Measurements from ENCODE around the gene MYMK. TPM values are rescaled to one million over a fixed set of nuclear protein-coding genes. Genes with fewer than 3 reads are reported as not detected.
"Not testable (repeated sequence)": the region's sequence is repeated elsewhere in the genome, so short reads cannot be mapped to it uniquely, and the experiment has no call there.

MYMK gene
- total and polyA plus RNA-seq, 8 donors = not detected

DNA sequence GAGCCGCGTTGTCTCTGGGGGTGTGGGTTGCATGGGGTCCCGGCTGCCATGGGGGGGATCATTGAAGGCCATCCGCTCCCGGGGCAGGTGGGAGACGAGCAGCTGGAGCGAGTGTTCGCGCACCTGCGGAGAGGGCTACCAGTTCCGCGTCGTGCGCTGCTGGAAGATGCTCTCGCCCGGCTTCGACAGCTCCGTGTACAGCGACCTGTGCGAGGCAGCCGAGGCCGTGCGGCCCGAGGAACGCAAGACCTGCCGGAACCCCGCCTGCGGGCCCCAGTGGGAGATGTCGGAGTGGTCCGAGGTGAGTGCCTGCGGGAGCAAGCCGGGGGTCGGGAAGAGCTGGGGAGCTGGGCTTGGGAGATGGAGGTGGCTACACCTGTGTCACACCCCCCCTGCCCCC, 43.4 kb upstream of the MYMK start:
- Histone ChIP-seq H3K4me1 (peaks cover 12 to 26% (median 17%) of the 10 kb centered on the region in 4 donors), H3K36me3 (no peaks in the 10 kb centered on the region), H3K9me3 (no peaks in the 10 kb centered on the region), H3K27me3 (no peaks in the 10 kb centered on the region), H3K27ac (no peak overlapping the region), H3K4me3 (no peak overlapping the region)
- intact Hi-C loops (cut with DNase I; ENCODE audit: low total_unique reads) = no loop called here
- 82 to 94% (median 89%) methylated on average over 32 to 33 of the region's 33 CpGs for WGBS, 5 donors
- no peak for DNase-seq
- TF ChIP-seq POLR2AphosphoS5 (IDR thresholded peaks at IDR 0.05) (no peak), POLR2A (IDR thresholded peaks at IDR 0.05) (no peak), EP300 (IDR thresholded peaks at IDR 0.05) (no peak)
- TF ChIP-seq, protein P1, sequence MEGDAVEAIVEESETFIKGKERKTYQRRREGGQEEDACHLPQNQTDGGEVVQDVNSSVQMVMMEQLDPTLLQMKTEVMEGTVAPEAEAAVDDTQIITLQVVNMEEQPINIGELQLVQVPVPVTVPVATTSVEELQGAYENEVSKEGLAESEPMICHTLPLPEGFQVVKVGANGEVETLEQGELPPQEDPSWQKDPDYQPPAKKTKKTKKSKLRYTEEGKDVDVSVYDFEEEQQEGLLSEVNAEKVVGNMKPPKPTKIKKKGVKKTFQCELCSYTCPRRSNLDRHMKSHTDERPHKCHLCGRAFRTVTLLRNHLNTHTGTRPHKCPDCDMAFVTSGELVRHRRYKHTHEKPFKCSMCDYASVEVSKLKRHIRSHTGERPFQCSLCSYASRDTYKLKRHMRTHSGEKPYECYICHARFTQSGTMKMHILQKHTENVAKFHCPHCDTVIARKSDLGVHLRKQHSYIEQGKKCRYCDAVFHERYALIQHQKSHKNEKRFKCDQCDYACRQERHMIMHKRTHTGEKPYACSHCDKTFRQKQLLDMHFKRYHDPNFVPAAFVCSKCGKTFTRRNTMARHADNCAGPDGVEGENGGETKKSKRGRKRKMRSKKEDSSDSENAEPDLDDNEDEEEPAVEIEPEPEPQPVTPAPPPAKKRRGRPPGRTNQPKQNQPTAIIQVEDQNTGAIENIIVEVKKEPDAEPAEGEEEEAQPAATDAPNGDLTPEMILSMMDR (IDR thresholded peaks at IDR 0.05) = no peak

DNA sequence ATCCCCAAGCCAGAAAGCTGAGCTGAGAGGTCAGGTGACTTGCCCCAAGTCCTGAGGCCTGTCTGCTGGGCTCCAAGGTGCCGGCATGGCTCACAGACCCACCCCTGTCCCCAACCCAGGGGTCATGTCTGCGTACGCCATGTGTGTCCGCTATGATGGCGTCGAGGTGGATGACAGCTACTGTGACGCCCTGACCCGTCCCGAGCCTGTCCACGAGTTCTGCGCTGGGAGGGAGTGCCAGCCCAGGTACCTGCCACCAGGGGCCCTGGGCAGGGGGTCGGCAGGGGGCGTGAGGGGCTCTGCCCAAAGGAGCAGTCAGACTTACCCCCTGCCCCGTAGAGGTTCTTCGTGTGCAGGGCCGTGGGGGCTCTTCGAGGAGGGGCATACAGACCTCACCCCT, 42.1 kb upstream of the MYMK start:
- Histone ChIP-seq H3K4me3 (no peak overlapping the region), H3K9me3 (no peaks in the 10 kb centered on the region), H3K36me3 (no peaks in the 10 kb centered on the region), H3K27ac (no peak overlapping the region), H3K27me3 (peaks cover 0 to 3% (median 0%) of the 10 kb centered on the region in 3 donors), H3K4me1 (peaks cover 6 to 17% (median 12%) of the 10 kb centered on the region in 4 donors)
- 83 to 97% (median 90%) methylated on average over 11 to 17 of the region's 17 CpGs for WGBS, 5 donors
- DNase-seq = no peak
- TF ChIP-seq POLR2A (IDR thresholded peaks at IDR 0.05) (no peak), POLR2AphosphoS5 (IDR thresholded peaks at IDR 0.05) (no peak), EP300 (IDR thresholded peaks at IDR 0.05) (no peak)
- intact Hi-C loops (cut with DNase I; ENCODE audit: low total_unique reads) = no loop called here

DNA sequence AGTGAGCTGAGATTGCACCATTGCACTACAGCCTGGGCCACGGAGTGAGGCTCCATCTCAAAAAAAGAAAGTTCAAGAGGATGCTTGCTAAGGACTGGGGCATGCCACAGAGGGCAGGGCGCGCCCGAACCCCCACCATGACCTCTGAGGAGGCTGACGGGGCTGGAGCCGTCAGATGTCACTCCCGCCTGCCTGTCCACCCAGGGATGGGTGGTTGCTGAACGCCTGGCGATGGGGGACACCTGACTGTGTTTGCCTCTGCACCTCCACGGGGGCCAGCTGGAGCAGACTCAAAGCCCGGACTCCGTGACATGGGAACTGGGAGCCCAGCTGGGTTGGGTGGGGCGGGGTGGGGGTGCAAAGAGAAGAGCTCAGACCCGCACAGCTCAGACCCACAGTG, 41.6 kb upstream of the MYMK start:
- H3K27ac ChIP-seq = no peak overlapping the region
- no peak overlapping the region for H3K4me3 ChIP-seq
- H3K4me1 ChIP-seq = peaks cover 6 to 17% (median 12%) of the 10 kb centered on the region in 4 donors
- intact Hi-C loops (cut with DNase I; ENCODE audit: low total_unique reads) = no loop called here
- WGBS, 5 donors = 78 to 87% (median 80%) methylated on average over 1 to 14 of the region's 14 CpGs
- no peaks in the 10 kb centered on the region for H3K9me3 ChIP-seq
- H3K36me3 ChIP-seq = no peaks in the 10 kb centered on the region
- DNase-seq = no peak
- H3K27me3 ChIP-seq = peaks cover 0 to 8% (median 0%) of the 10 kb centered on the region in 3 donors
- TF ChIP-seq, protein P1 (IDR thresholded peaks at IDR 0.05) = no peak
- TF ChIP-seq EP300 (IDR thresholded peaks at IDR 0.05) (no peak), POLR2A (IDR thresholded peaks at IDR 0.05) (no peak), POLR2AphosphoS5 (IDR thresholded peaks at IDR 0.05) (no peak)

DNA sequence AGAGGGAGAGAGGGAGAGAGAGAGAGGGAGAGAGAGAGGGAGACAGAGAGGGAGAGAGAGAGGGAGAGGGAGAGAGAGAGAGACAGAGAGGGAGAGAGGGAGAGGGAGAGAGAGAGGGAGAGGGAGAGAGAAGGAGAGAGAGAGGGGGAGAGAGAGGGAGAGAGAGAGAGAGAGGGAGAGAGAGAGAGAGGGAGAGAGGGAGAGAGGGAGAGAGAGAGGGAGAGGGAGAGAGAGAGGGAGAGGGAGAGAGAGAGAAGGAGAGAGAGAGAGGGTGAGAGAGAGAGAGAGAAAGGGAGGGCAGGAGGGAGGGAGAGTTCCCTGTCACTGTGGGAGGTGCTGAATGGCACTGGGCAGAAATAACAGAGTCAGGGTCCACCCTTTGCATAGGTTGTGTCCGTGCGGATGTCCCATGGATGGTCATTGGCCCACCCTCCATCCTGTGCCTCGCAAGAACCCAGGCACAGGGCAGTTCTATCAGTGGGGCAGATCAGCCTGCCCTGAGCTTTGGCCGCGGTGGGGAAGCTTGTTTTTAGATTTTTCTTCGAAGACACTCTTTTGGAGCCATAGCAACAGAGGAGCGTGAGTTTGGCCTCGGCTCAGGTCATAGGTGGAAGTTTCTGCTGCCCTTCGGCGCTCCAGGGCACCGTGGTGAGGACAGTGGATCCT, 39.8 kb upstream of the MYMK start:
- TF ChIP-seq POLR2AphosphoS5 (IDR thresholded peaks at IDR 0.05) (no peak), EP300 (IDR thresholded peaks at IDR 0.05) (no peak), POLR2A (IDR thresholded peaks at IDR 0.05) (no peak)
- TF ChIP-seq, protein P1 (IDR thresholded peaks at IDR 0.05) = no peak
- WGBS, 5 donors = 65 to 79% (median 70%) methylated on average over 11 of the region's 11 CpGs

DNA sequence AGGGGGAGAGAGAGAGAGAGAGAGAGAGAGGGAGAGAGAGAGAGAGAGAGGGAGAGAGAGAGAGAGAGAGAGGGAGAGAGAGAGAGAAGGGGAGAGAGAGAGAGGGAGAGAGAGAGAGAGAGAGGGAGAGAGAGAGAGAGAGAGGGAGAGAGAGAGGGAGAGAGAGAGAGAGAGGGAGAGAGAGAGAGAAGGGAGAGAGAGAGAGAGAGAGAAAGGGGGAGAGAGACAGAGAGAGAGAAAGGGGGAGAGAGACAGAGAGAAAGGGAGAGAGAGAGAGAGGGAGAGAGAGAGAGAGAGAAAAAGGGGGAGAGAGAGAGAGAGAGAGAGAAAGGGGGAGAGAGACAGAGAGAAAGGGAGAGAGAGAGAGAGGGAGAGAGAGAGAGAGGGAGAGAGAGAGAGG, 39.1 kb upstream of the MYMK start:
- H3K4me3 ChIP-seq = not testable (repeated sequence)
- H3K4me1 ChIP-seq = peaks cover 6 to 32% (median 25%) of the 10 kb centered on the region in 4 donors

More for the DNA sequence above, 39.8 kb upstream of the MYMK start:
- H3K4me3 ChIP-seq = no peak overlapping the region
- no peak for DNase-seq
- peak overlapping the region in 3 of 5 donors; percentile 32 to 46 (median 42) for H3K27ac ChIP-seq
- H3K9me3 ChIP-seq = no peaks in the 10 kb centered on the region
- intact Hi-C loops (cut with DNase I; ENCODE audit: low total_unique reads) = no loop called here
- H3K36me3 ChIP-seq = no peaks in the 10 kb centered on the region
- H3K27me3 ChIP-seq = peaks cover 0 to 13% (median 0%) of the 10 kb centered on the region in 3 donors
- H3K4me1 ChIP-seq = peaks cover 6 to 30% (median 23%) of the 10 kb centered on the region in 4 donors

More for the DNA sequence above, 39.1 kb upstream of the MYMK start:
- H3K9me3 ChIP-seq; intact Hi-C loops (cut with DNase I; ENCODE audit: low total_unique reads); DNase-seq; H3K27ac ChIP-seq; H3K36me3 ChIP-seq: not testable (repeated sequence)
- TF ChIP-seq, protein P1 (IDR thresholded peaks at IDR 0.05) = peak in 1 of 7 experiments; percentile 59
- H3K27me3 ChIP-seq = peaks cover 0 to 13% (median 0%) of the 10 kb centered on the region in 3 donors

All from stomach (tissue), 9 donors.